CD4-positive, alpha-beta T cell treated with Interferon alpha-2 for 1 hour (primary cell): Measurements from ENCODE around the gene CHPF.

Source experiments
- DNase-seq, 2 donors: peaks; one replicate each; pipeline ENCODE4 v3.0.0-alpha.2; 2020 to 2022

Gene CHPF, protein sequence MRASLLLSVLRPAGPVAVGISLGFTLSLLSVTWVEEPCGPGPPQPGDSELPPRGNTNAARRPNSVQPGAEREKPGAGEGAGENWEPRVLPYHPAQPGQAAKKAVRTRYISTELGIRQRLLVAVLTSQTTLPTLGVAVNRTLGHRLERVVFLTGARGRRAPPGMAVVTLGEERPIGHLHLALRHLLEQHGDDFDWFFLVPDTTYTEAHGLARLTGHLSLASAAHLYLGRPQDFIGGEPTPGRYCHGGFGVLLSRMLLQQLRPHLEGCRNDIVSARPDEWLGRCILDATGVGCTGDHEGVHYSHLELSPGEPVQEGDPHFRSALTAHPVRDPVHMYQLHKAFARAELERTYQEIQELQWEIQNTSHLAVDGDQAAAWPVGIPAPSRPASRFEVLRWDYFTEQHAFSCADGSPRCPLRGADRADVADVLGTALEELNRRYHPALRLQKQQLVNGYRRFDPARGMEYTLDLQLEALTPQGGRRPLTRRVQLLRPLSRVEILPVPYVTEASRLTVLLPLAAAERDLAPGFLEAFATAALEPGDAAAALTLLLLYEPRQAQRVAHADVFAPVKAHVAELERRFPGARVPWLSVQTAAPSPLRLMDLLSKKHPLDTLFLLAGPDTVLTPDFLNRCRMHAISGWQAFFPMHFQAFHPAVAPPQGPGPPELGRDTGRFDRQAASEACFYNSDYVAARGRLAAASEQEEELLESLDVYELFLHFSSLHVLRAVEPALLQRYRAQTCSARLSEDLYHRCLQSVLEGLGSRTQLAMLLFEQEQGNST

DNA sequence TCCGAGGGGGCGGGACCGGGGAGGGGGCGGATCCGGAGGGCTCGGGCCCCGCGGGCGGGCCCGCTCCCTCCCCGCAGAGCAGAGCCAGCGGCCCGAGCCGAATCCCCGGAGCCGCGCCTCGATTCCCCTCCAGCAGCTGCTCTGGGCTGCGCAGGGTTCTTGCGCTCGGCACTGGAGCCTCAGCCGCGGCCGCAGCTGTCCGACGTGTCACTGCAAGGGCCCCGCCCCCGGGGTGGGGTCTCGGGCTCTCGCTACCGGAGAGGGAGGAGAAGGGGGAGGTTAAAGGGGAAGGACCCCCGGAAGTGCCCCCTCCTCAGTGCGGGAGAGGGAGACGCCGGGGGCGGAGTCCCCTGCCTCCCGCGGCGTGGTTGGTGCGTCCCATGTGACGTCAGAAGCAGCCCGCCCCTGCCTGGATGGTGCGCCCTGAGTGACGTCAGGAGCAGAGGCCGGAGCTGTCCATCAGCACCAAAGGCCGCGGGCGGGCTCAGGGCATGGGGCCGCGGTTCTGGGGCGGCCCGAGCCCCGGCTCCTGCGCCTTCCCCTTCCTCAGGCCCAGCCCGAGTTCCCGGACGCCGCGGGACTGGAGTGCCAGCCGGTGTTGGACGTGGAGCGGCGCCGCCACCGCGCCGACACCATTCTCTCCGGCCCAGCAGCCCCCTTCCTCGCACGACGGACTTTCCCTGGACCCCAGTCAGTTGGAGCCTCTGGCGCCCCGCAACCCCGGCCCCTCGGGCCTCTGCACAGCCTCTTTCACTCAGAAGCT lies at the start of gene CHPF, which contains the start of gene TMEM198:
TSS of gene CHPF (minus strand) at position 214 of the 763 bp plus-strand sequence. CDS start 271 bp downstream, outside the sequence.
TSS of gene TMEM198 (plus strand) at position 433 of the 763 bp plus-strand sequence. CDS start 700 bp downstream, outside the sequence.
- DNase-seq = peak; percentile 95 to 96

GRCh38 chr2:219593154-219593553 lies 49.5 kb upstream of the CHPF start:
- DNase-seq = no peak

DNA sequence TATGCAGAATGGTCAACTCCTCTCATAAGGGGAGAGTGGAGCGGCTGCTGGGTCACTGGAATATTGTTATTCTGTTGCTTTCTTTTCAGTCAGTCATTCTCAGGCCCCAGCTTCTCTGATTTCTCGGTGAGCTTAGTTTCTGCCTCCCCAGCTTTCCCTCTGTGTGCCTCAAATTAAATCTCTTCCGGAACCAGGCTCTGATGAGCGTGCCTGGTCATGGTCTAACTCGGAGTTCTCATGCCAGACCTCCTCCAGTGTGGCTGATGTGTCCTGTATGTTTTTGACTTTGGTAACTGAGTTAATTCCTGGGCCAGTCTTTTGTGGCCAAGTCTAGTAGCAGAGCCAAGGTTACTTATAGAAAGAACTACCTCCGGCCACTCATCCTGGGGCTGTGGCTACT lies 49.1 kb upstream of the CHPF start:
- DNase-seq = no peak

GRCh38 chr2:219591091-219591490 lies 47.5 kb upstream of the CHPF start:
- no peak for DNase-seq

DNA sequence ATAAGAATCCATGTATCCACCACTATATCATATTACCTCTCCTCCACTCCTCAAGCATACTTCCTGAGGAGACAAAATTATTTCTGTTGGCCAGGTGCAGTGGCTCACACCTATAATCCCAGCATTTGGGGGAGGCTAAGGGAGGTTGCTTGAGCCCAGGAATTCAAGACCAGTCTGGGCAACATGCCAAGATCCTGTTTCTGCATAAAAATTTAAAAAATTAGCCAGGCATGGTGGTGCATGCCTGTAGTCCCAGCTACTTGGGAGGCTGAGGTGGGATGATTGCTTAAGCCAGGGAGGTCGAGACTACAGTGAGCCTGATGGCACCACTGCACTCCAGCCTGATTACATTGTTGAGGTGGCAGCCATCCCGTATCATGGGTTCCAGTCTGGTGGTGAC lies 37.7 kb upstream of the CHPF start:
- DNase-seq = no peak

GRCh38 chr2:219578811-219579613 lies 35.4 kb upstream of the CHPF start:
- no peak for DNase-seq

GRCh38 chr2:219576505-219577388 lies 33.1 kb upstream of the CHPF start:
- no peak for DNase-seq

GRCh38 chr2:219575566-219576504 lies 32.2 kb upstream of the CHPF start:
- no peak for DNase-seq

DNA sequence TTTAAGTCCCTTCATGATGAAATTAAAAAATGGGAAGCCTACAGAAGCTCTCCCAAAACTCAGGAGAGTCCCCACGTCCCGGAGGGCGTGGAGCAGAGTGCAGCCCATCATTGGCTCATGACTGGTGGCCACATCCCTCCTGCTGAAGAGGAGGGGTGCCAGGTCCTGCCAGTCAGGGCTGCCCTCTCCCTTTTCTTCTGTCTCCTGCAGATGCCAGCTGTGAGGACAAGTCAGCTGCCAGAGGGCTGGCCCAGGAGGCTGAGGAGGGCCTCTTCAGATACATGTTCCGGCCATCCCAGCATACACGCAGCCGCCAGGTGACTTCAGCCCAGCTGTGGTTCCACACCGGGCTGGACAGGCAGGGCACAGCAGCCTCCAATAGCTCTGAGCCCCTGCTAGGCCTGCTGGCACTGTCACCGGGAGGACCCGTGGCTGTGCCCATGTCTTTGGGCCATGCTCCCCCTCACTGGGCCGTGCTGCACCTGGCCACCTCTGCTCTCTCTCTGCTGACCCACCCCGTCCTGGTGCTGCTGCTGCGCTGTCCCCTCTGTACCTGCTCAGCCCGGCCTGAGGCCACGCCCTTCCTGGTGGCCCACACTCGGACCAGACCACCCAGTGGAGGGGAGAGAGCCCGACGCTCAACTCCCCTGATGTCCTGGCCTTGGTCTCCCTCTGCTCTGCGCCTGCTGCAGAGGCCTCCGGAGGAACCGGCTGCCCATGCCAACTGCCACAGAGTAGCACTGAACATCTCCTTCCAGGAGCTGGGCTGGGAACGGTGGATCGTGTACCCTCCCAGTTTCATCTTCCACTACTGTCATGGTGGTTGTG lies 31.1 kb upstream of the CHPF start:
- no peak for DNase-seq

GRCh38 chr2:219573166-219573565 lies 29.6 kb upstream of the CHPF start:
- DNase-seq = no peak

- DNase-seq = no peak
Observed at GRCh38 chr2:219572237-219573001, 28.8 kb upstream of the CHPF start, which contains the start of gene INHA. Gene INHA, plus strand, starts transcription at chr2:219572310. Its CDS starts 65 bp downstream, at chr2:219572375.

GRCh38 chr2:219571311-219572236 lies 28.0 kb upstream of the CHPF start, which contains the start of gene OBSL1:
Gene OBSL1, minus strand, starts transcription at chr2:219571539. Its CDS starts 307 bp downstream, at chr2:219571232.
- DNase-seq = no peak

DNA sequence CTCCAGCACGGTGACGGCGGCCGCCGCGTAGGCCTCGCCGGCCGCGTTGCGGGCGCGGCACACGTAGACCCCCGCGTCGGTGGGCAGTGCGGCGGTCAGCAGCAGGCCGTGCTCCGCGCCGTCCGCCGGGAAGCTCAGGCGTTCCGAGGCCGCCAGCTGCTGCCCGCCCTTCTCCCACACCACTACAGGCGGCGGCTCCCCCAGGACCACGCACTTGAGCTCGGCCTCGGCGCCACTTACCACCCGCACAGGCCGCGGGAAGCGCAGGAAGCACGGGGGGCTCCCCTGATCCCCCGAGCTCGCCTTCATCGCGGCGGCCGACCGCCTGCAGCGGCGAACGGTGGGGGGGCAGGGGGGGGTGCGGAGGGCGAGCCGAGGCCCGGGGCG lies 27.3 kb upstream of the CHPF start:
- DNase-seq = no peak

- DNase-seq = no peak
Observed at GRCh38 chr2:219570194-219570923, 26.8 kb upstream of the CHPF start.

DNA sequence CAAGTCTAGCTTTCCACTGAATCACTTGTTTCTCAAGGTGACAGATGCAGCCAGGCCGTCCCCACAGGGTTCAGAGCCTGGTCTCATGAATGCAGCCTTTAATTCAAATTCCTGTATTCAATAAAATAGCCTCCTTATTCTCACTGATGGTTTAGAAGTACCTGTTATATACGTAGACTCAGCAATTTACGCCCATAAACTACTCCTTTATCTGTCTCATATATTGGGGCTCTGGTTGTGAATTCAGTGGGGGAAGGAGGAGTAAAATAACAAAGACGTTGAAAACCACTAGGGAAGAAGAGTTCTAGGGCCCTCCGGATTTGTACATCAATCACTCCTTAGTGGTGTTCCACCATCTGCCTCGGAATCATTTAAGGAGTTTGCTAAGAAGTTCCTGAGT lies 26.0 kb upstream of the CHPF start:
- no peak for DNase-seq

DNA sequence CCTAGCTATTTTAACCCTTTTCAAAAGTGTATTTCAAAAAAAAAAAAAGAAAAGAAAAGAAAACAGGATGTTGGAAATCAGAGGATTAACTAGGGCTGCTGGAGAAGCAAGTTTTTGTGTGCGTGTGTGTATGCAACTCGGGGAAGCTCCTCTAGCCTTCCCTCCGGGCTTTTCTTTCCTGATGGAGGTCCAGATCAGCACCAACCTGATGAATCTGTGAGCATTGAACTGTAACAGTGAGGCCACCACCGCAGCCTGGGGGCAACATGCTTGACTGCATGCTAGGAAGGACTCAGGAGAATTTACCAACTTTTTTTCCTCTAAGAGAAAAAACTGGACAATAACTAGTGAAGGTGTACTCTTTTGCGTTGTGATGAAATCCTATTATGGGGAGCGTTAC lies 25.4 kb upstream of the CHPF start:
- DNase-seq = no peak
